Skeletal muscle satellite cell (primary cell): ENCODE data around the gene GLO1. TPM values are rescaled to one million over a fixed set of nuclear protein-coding genes. Genes with fewer than 3 reads are reported as not detected.

ENCODE experiments used
- H3K27me3 ChIP-seq: 2 replicates; pipeline ENCODE4 v1.7.0; 2013; ENCODE audit warnings: low read length; ENCODE audit not compliant: control insufficient read depth, insufficient read depth
- H3K36me3 ChIP-seq: 2 replicates; pipeline ENCODE4 v1.7.0; 2013; ENCODE audit warnings: mild to moderate bottlenecking, control low read depth, low read length; ENCODE audit not compliant: insufficient read depth
- H3K4me1 ChIP-seq: 2 replicates; pipeline ENCODE4 v1.7.0; 2013; ENCODE audit warnings: low read length; ENCODE audit not compliant: control insufficient read depth, insufficient read depth
- H3K4me2 ChIP-seq: 2 replicates; pipeline ENCODE4 v1.7.0; 2013; ENCODE audit warnings: mild to moderate bottlenecking, low read length
- H3K4me3 ChIP-seq: 2 replicates; pipeline ENCODE4 v1.7.0; 2013; ENCODE audit warnings: low read length
- H3K9ac ChIP-seq: 2 replicates; pipeline ENCODE4 v1.7.0; 2013; ENCODE audit warnings: mild to moderate bottlenecking, low read depth, low read length, moderate library complexity
- H3K9me3 ChIP-seq: replicated peaks from 2 replicates; pipeline ENCODE4 v1.7.0; 2013; ENCODE audit warnings: mild to moderate bottlenecking, control low read depth, low read length
- total RNA-seq: library from RNA; depleted of rRNA; stranded (reverse); fragments of >200 nt; gene quantifications from 2 replicates; pipeline ENCODE4 v1.2.3, GENCODE V29; 2012; rRNA removed

The GLO1 gene
- 160 and 184 TPM in 2 replicates for total RNA-seq

DNA sequence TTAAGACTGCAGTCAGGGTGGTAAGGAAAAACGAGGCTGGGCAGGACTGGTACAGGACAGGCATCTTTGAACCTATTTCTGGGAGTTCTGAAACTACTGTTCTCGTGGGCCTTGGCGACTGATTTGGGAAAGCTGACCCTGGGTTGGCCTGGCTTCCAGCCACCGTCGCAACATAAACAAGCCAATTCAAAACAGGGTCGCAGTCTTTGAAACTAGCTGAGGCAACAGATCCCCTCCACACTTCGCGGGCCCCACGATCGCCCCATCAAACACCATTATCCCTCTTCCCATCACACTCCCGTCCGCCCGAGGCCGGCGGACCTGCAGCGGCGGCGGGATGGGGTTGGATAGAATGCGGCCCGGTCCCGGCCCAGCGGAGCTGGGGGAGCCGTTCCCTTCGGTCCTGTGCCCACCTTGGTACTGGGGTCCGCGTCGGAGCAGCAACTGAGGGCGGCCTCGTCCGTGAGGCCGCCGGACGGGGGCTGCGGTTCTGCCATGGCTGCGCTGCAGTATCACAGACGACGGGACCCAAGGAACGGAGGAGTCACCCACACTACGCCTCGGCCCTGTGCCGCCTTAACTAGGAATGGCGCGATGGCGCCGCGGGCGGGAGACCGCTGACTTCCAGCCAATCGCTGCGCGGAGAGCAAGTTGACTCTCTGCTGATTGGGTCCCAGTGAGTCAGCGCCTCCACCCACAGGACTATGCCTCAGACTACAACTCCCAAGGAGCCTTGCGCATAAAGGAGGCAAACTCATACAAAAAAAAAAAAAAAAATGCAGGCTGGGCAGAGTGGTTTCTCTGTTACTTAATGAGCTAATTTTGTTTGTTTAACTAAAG, at the start of gene GLO1:
TSS of gene GLO1 (minus strand) at position 588 of the 840 bp plus-strand sequence. CDS start at position 497, 91 bp downstream.
- Histone ChIP-seq H3K4me3 (peak within 1 kb of the TSS; percentile 78), H3K27me3 (peaks cover 4% of the 10 kb centered on the region), H3K36me3 (no peaks in the 10 kb centered on the region), H3K9ac (peak within 1 kb of the TSS; percentile 87), H3K9me3 (peaks cover 3% of the 10 kb centered on the region), H3K4me1 (no peaks in the 10 kb centered on the region), H3K4me2 (peak within 1 kb of the TSS; percentile 89)

- H3K27me3 ChIP-seq, result no peaks in the 10 kb centered on the region
- H3K9me3 ChIP-seq, result no peaks in the 10 kb centered on the region
- H3K4me2 ChIP-seq, result no peak overlapping the region
- no peaks in the 10 kb centered on the region for H3K36me3 ChIP-seq
- no peak overlapping the region for H3K9ac ChIP-seq
- no peaks in the 10 kb centered on the region for H3K4me1 ChIP-seq
- H3K4me3 ChIP-seq, result no peak overlapping the region
Observed at GRCh38 chr6:38750968-38751615, 48.1 kb upstream of the GLO1 start.

GRCh38 chr6:38749473-38749872, 46.5 kb upstream of the GLO1 start:
- Histone ChIP-seq H3K27me3 (no peaks in the 10 kb centered on the region), H3K9ac (no peak overlapping the region), H3K4me3 (no peak overlapping the region), H3K36me3 (no peaks in the 10 kb centered on the region), H3K4me2 (no peak overlapping the region), H3K9me3 (no peaks in the 10 kb centered on the region), H3K4me1 (no peaks in the 10 kb centered on the region)

DNA sequence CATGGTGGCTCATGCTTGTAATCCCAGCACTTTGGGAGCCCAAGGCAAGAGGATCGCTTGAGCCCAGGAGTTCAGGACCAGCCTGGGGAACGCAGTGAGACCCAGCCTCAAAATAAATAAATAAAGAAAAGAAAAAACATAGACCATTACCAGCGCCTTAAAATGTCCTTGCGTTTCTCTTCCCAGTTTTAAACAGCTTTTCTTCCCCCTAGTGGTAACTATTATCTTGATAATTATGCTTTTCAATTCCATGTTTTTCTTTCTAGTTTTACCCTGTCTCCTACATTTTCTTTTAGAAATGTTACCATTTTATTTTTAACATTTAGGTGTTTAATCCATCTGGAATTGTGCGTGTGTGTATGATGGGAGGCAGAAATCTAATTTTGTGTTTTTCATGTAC, 36.6 kb upstream of the GLO1 start:
- Histone ChIP-seq H3K9ac (no peak overlapping the region), H3K36me3 (no peaks in the 10 kb centered on the region), H3K9me3 (no peaks in the 10 kb centered on the region), H3K4me3 (no peak overlapping the region), H3K27me3 (peaks cover 24% of the 10 kb centered on the region), H3K4me1 (no peaks in the 10 kb centered on the region), H3K4me2 (no peak overlapping the region)

DNA sequence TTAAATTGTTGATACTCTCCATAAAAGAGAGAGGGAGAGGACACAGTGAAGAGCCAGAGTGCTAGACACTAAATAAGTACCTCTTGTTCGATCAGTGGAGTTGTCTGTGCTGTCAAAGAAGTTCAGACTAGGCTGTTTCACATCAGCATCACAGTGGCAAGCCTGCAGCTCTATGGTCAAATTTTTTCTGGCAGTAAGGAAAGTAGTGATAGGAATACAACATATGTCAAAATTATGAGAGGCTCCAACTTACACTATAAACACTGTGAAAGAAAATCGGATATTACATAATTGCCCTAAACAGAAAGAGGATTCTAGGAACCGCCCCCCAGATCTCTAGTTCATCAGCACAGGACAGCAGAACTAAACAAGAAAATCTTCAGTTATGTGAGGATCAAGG, 35.3 kb upstream of the GLO1 start:
- Histone ChIP-seq H3K9ac (no peak overlapping the region), H3K36me3 (no peaks in the 10 kb centered on the region), H3K4me1 (no peaks in the 10 kb centered on the region), H3K9me3 (no peaks in the 10 kb centered on the region), H3K4me3 (no peak overlapping the region), H3K27me3 (peaks cover 24% of the 10 kb centered on the region), H3K4me2 (no peak overlapping the region)

GRCh38 chr6:38736951-38737350, 34.0 kb upstream of the GLO1 start:
- H3K36me3 ChIP-seq, result no peaks in the 10 kb centered on the region
- no peaks in the 10 kb centered on the region for H3K4me1 ChIP-seq
- no peak overlapping the region for H3K4me3 ChIP-seq
- H3K9me3 ChIP-seq, result no peaks in the 10 kb centered on the region
- no peak overlapping the region for H3K4me2 ChIP-seq
- peaks cover 24% of the 10 kb centered on the region for H3K27me3 ChIP-seq
- H3K9ac ChIP-seq, result no peak overlapping the region

DNA sequence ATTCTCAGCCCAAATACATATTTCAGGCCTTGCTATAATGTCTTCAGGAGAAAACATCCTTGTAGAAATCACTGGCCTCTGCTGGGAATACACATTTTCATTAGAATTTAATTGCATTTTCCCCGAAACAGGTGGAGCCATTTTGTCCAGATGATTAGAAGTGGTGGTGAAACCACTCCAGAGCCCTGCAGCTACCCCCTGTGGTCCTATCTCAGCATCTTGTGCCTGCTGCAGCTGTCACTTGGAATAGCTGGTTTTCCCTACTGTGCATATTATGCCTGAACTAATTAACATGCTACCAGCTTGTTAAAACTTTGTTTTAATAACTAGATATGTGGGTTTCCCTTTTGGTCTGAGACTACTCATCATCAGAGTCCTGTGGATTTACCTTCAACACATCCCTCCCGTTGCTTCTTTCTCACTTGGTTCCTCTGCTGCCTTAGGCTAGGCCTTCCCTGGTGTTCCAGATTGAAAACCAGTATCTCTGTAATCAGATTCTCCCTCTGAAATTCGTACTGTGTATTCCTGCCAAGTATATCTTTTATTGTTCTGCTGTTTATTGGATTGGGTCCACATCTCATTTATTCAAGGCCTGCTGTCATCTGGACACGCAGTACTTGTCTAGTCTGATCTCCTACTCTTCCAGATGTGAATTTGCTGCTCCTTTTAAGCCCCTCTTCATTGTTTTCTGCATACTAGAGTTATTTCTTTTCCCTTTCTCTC, 27.4 kb upstream of the GLO1 start:
- Histone ChIP-seq H3K27me3 (no peaks in the 10 kb centered on the region), H3K4me1 (no peaks in the 10 kb centered on the region), H3K9ac (no peak overlapping the region), H3K36me3 (no peaks in the 10 kb centered on the region), H3K4me2 (no peak overlapping the region), H3K9me3 (no peaks in the 10 kb centered on the region), H3K4me3 (no peak overlapping the region)

DNA sequence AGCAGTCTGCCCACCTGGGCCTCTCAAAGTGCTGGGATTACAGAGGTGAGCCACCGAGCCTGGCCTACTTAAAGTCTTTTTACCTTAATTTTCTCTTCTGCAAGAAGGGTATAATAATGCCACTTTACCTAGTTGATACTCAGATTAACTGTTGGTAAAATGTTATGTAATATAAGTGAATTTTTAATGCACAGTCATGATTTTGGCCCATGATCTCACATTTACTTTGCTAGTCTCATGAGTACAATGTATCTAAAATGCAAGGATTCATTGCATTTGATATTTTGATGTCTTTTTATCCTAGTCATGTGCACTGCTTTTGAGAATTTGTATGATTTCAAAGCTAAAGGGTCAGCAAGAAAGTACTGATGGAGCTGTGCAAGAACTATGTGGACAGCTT, 25.3 kb upstream of the GLO1 start:
- H3K4me1 ChIP-seq, result no peaks in the 10 kb centered on the region
- H3K27me3 ChIP-seq, result no peaks in the 10 kb centered on the region
- H3K4me2 ChIP-seq, result no peak overlapping the region
- H3K36me3 ChIP-seq, result no peaks in the 10 kb centered on the region
- no peak overlapping the region for H3K9ac ChIP-seq
- H3K9me3 ChIP-seq, result no peaks in the 10 kb centered on the region
- H3K4me3 ChIP-seq, result no peak overlapping the region

DNA sequence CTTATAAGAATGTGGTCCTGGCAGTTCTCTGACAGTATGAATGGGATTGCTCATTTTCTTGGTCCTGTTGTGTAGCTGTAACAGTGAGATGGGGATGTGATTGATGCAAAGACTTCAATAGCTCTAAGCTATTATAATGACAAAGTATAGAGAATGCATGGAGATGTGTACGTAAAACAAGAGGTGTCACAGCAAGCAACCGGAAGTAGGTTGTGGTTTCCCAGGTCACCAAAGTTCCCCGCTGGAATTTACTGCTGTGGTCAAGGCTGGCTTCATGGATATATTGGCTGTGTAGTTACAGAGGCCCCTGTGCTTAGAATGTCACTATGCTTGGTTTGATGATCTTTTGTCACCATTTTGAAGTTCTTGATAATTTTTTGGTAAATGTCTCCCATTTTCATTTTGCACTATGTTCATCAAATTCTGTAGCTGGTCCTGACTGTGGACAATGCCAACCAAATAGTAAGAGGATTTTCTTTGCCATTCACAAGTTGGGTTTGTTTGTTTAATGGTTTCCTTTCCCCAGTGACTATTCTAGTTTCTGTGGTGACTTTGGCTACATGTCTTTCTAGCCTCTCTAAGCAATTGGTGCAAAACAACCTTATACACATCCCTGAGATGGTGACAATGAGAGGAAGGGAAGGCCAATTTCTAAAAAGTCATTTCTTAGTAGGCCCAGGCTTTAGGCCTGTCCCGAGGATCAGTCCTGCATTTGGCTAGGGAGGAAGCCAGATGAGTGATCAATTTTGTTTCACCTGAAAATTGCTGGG, 22.7 kb upstream of the GLO1 start:
- no peaks in the 10 kb centered on the region for H3K36me3 ChIP-seq
- H3K27me3 ChIP-seq, result peaks cover 7% of the 10 kb centered on the region
- H3K4me2 ChIP-seq, result no peak overlapping the region
- no peaks in the 10 kb centered on the region for H3K9me3 ChIP-seq
- H3K9ac ChIP-seq, result no peak overlapping the region
- H3K4me1 ChIP-seq, result no peaks in the 10 kb centered on the region
- H3K4me3 ChIP-seq, result no peak overlapping the region

DNA sequence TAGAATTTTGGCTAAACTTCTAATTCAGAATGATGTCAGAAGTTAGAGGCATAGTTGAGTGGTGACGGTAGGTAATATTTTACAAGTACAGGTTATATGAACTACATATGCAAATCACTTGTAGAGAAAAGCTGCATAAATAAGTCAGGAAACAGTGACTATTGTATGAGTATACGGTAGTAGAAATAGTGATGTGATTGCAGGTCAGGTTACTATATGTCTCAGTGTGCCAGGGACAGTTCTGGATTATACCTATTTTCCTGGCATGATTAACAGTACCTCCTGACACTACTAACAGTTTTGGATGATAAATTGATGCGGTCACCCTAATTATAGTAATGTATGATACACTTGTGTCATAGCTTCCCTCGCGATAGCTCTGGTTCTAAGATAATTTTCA, 21.4 kb upstream of the GLO1 start:
- Histone ChIP-seq H3K36me3 (no peaks in the 10 kb centered on the region), H3K4me3 (no peak overlapping the region), H3K4me2 (no peak overlapping the region), H3K4me1 (no peaks in the 10 kb centered on the region), H3K9ac (no peak overlapping the region), H3K9me3 (no peaks in the 10 kb centered on the region), H3K27me3 (peaks cover 14% of the 10 kb centered on the region)

DNA sequence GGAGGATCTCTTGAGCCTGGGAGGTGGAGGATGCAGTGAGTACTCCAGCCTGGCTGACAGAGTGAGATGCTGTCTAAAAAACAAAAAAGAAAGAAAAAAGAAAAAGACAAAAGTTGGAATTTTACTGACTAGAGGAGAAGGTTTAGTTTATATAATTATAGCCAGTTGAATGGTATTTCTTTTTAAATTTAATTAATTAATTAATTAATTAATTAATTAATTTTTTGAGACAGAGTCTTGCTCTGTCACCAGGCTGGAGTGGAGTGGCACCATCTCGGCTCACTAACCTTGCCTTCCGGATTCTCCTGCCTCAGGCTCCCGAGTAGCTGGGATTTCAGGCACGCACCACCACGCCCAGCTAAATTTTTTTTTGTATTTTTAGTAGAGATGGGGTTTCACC, 20.8 kb upstream of the GLO1 start:
- H3K9ac ChIP-seq, result no peak overlapping the region
- H3K4me3 ChIP-seq, result no peak overlapping the region
- H3K36me3 ChIP-seq, result no peaks in the 10 kb centered on the region
- H3K4me1 ChIP-seq, result no peaks in the 10 kb centered on the region
- peaks cover 20% of the 10 kb centered on the region for H3K27me3 ChIP-seq
- no peaks in the 10 kb centered on the region for H3K9me3 ChIP-seq
- no peak overlapping the region for H3K4me2 ChIP-seq
